Ovary (tissue), 9 donors: ENCODE results near the gene INVS. TPM values are rescaled to one million over a fixed set of nuclear protein-coding genes. Genes with fewer than 3 reads are reported as not detected.
"Not testable (repeated sequence)": the region's sequence is repeated elsewhere in the genome, so short reads cannot be mapped to it uniquely, and the experiment has no call there.

Source experiments
- DNase-seq, 5 donors: peaks; one replicate each; pipeline ENCODE4 v3.0.0-alpha.2; 2019 to 2020
- H3K27ac ChIP-seq, 2 donors: fragments of 200-600 bp; one replicate each; pipeline versions ENCODE4 v1.5.1 to v1.8.0; 2019 to 2022
- H3K27me3 ChIP-seq: fragments of 200-600 bp; one replicate; pipeline ENCODE4 v1.8.0; 2022
- H3K36me3 ChIP-seq: fragments of 200-600 bp; sonication (generic); one replicate; pipeline ENCODE4 v1.5.1; 2019
- H3K4me1 ChIP-seq: one replicate; pipeline ENCODE4 v1.8.1; 2013; ENCODE audit warnings: mild to moderate bottlenecking, moderate library complexity; ENCODE audit not compliant: insufficient read depth
- H3K4me3 ChIP-seq: fragments of 200-600 bp; sonication (generic); one replicate; pipeline ENCODE4 v1.5.1; 2017
- H3K9me3 ChIP-seq, 2 donors: fragments of 200-600 bp in 1 of 2; sonication (generic) in 1 of 2; one replicate each; pipeline versions ENCODE4 v1.5.1 to v1.8.1; 2013 to 2019; ENCODE audit warnings: mild to moderate bottlenecking in 1 of 2, moderate library complexity in 1 of 2
- EP300 ChIP-seq: sonication (generic); formaldehyde crosslinking; IDR thresholded peaks from one replicate; pipeline ENCODE4 v1.6.1; 2017; ENCODE audit warnings: antibody characterized with exemption
- POLR2A ChIP-seq: fragments of 450-650 bp; IDR thresholded peaks from one replicate; pipeline ENCODE4 v1.6.1; 2017; ENCODE audit warnings: antibody characterized with exemption, mild to moderate bottlenecking, moderate library complexity
- WGBS, 3 donors: extraction: QIAGEN DNeasy Blood & Tissue Kit in 1 of 3; methylation state at CpG; one replicate each; pipeline versions ENCODE4 v1.1.5 to v1.1.7; 2013 to 2017; 5-methylcytosine and 5-hydroxymethylcytosine counted together
- intact Hi-C, 4 donors: fragments of 100-400 bp; cut with DNase I; formaldehyde crosslinking; loops; one replicate each; pipeline versions ENCODE4 v1.11.0 to v1.15.1; 2022 to 2023
- polyA plus RNA-seq, 2 donors: library from polyadenylated mRNA; stranded (reverse); fragments of 200-250 nt in 1 of 2; fragments of 350-450 nt in 1 of 2; fragmentation: Illumina TruSeq in 1 of 2; extraction: RNeasy Lipid Tissue Mini Kit (QIAGEN cat#74804) in 1 of 2; gene quantifications; one replicate each; pipeline ENCODE4 v1.2.3, GENCODE V29; 2013 to 2014
- total RNA-seq, 7 donors: library from RNA; depleted of rRNA in 2 of 7; stranded (reverse); fragments of >200 nt in 2 of 7; fragmentation: NEBNext Ultra II Directional in 3 of 7; extraction: Animal tissue kit (Norgen Biotek cat#: 25700) in 3 of 7; gene quantifications; one replicate each; pipeline versions ENCODE4 v1.1.0 to v1.2.4, GENCODE V29; 2016 to 2023
- TF ChIP-seq, protein P1 (sequence below), 3 donors: fragments of 450-650 bp in 2 of 3; fragments of 200-600 bp in 1 of 3; IDR thresholded peaks; one replicate each; pipeline versions ENCODE4 v1.5.1 to v1.8.0; 2016 to 2022; ENCODE audit warnings: antibody characterized with exemption in 3 of 3, mild to moderate bottlenecking in 1 of 3
- donor health status: DM: no; HTN: no; CAD: no; lungs with moderate emphysema.
- donor health status: DM: no; HTN: no; CAD: no.
- donor health status: Bipolar disorder and iron deficiency.
- donor health status: DM: yes; HTN: yes; CAD: no.
- donor health status: DM: no; HTN: no; CAD: no.
- donor health status: DM: yes; HTN: yes; CAD: no.

The INVS gene
- total and polyA plus RNA-seq, 9 donors = 7.7 to 28.4 (median 22.9) TPM

DNA sequence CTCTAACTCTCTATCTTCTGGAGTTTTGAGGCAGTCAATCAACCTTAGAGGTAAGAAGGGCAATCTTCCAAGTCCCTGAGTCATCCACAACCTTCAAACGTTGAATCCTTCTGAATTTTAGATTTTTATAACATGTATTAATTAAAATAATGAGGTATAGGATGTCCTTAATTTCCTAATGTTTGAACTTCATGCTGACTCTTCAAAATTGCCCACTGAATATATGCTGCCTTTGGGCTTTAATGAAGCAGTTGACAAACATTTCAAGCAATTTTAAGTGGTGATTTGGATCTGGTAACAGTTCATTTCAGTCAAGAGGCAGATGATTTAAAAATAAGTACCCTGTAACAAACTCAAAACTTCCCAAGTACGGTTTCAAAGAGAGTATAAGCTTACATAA is 26.2 kb upstream of the INVS start:
- peaks cover 3% of the 10 kb centered on the region for H3K4me1 ChIP-seq
- 67 to 73% (median 69%) methylated on average over 2 of the region's 2 CpGs for WGBS, 3 donors

DNA sequence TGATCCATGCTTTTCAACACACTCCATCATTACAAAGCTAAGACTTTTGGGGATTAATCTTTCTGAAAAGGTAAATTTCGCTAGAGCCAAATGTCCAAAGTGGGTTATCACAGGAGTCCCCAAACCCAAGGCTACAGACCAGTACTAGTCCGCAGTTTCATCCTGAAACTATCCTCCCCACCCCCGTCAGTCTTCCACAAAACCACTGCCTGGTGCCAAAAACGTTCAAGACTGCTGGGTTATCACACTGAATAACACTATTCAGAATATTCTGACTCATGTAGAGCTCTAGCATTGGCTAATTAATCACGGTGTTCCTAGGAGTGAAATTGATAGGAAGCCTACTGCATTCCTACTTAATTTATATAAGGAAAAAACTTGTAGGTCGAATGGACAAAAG is 24.9 kb upstream of the INVS start:
- 68 to 78% (median 71%) methylated on average over 6 of the region's 6 CpGs for WGBS, 3 donors
- TF ChIP-seq, protein P1, sequence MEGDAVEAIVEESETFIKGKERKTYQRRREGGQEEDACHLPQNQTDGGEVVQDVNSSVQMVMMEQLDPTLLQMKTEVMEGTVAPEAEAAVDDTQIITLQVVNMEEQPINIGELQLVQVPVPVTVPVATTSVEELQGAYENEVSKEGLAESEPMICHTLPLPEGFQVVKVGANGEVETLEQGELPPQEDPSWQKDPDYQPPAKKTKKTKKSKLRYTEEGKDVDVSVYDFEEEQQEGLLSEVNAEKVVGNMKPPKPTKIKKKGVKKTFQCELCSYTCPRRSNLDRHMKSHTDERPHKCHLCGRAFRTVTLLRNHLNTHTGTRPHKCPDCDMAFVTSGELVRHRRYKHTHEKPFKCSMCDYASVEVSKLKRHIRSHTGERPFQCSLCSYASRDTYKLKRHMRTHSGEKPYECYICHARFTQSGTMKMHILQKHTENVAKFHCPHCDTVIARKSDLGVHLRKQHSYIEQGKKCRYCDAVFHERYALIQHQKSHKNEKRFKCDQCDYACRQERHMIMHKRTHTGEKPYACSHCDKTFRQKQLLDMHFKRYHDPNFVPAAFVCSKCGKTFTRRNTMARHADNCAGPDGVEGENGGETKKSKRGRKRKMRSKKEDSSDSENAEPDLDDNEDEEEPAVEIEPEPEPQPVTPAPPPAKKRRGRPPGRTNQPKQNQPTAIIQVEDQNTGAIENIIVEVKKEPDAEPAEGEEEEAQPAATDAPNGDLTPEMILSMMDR (IDR thresholded peaks at IDR 0.05) = no peak
- no peak for TF ChIP-seq EP300
- TF ChIP-seq POLR2A = no peak
- no peak for DNase-seq
- no peak overlapping the region for H3K4me3 ChIP-seq
- H3K4me1 ChIP-seq = peaks cover 3% of the 10 kb centered on the region
- no peaks in the 10 kb centered on the region for H3K36me3 ChIP-seq
- H3K27me3 ChIP-seq = no peaks in the 10 kb centered on the region
- intact Hi-C loops = no loop called here
- H3K27ac ChIP-seq = no peak overlapping the region
- H3K9me3 ChIP-seq = no peaks in the 10 kb centered on the region

More for the DNA sequence above, 26.2 kb upstream of the INVS start:
- Histone ChIP-seq H3K9me3 (no peaks in the 10 kb centered on the region), H3K4me3 (no peak overlapping the region), H3K36me3 (no peaks in the 10 kb centered on the region), H3K27ac (no peak overlapping the region), H3K27me3 (no peaks in the 10 kb centered on the region)
- DNase-seq = no peak
- intact Hi-C loops = no loop called here
- TF ChIP-seq, protein P1 (IDR thresholded peaks at IDR 0.05) = no peak
- TF ChIP-seq POLR2A = no peak
- no peak for TF ChIP-seq EP300

GRCh38 chr9:100074989-100075388 is 24.1 kb upstream of the INVS start:
- Histone ChIP-seq H3K4me1 (peaks cover 3% of the 10 kb centered on the region), H3K36me3 (no peaks in the 10 kb centered on the region), H3K27ac (no peak overlapping the region), H3K4me3 (no peak overlapping the region), H3K9me3 (no peaks in the 10 kb centered on the region), H3K27me3 (no peaks in the 10 kb centered on the region)
- intact Hi-C loops = no loop called here
- TF ChIP-seq, protein P1 (IDR thresholded peaks at IDR 0.05) = no peak
- TF ChIP-seq POLR2A (no peak), EP300 (no peak)
- WGBS, 3 donors = 96 to 98% (median 98%) methylated on average over 6 of the region's 6 CpGs
- DNase-seq = no peak

GRCh38 chr9:100076256-100076655 is 22.8 kb upstream of the INVS start:
- H3K27ac ChIP-seq, DNase-seq, H3K4me3 ChIP-seq, H3K36me3 ChIP-seq, H3K9me3 ChIP-seq, intact Hi-C loops, H3K27me3 ChIP-seq, H3K4me1 ChIP-seq: not testable (repeated sequence)
- 97 to 98% (median 98%) methylated on average over 4 of the region's 4 CpGs for WGBS, 3 donors

DNA sequence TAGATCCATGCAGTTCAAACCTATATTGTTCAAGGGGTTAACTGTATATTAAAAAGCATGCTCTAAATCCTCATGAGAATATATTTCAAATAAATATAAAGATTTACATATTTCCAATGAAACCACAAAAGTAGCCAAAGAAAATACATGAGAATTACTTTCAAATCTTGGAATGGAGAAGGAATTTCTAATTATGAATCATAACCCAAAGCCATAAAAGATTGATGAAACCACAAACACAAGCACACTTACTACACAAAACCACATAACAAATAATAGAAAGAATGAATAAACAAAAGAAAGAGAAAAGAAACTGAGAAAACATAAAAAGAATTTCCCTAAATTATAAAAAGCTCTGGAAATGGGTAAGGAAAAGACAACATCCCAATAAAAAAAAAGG is 16.3 kb upstream of the INVS start:
- TF ChIP-seq, protein P1 (IDR thresholded peaks at IDR 0.05) = no peak
- TF ChIP-seq POLR2A (no peak), EP300 (no peak)
- DNase-seq = no peak
- Histone ChIP-seq H3K36me3 (no peaks in the 10 kb centered on the region), H3K4me1 (no peaks in the 10 kb centered on the region), H3K4me3 (no peak overlapping the region), H3K9me3 (no peaks in the 10 kb centered on the region), H3K27me3 (no peaks in the 10 kb centered on the region), H3K27ac (no peak overlapping the region)
- intact Hi-C loops = no loop called here
